HepG2 (cell line): ENCODE results near the gene TLR5. TPM values are rescaled to one million over a fixed set of nuclear protein-coding genes. Genes with fewer than 3 reads are reported as not detected.

ENCODE experiments used
- CBFB ChIP-seq: sonication (generic); formaldehyde crosslinking; IDR thresholded peaks from 2 replicates; pipeline ENCODE4 v1.4.0; 2020; ENCODE audit warnings: missing genetic modification reagents
- CBX1 ChIP-seq: IDR thresholded peaks from one replicate; pipeline ENCODE4 v1.6.1; 2016; ENCODE audit warnings: antibody characterized with exemption, low read depth
- CBX5 ChIP-seq: sonication (generic); formaldehyde crosslinking; IDR thresholded peaks from 2 replicates; pipeline ENCODE4 v1.4.0; 2020; ENCODE audit warnings: missing genetic modification reagents, borderline replicate concordance
- DMAP1 ChIP-seq: IDR thresholded peaks from 2 replicates; pipeline ENCODE4 v1.6.1; 2016
- E2F5 ChIP-seq: sonication (generic); formaldehyde crosslinking; conservative IDR thresholded peaks from 2 replicates; pipeline ENCODE4 v1.4.0; 2020; ENCODE audit warnings: missing genetic modification reagents
- FOXC1 ChIP-seq: sonication (generic); formaldehyde crosslinking; IDR thresholded peaks from 2 replicates; pipeline ENCODE4 v1.8.0; 2022; ENCODE audit warnings: mild to moderate bottlenecking, missing genetic modification reagents, borderline replicate concordance
- HMG20A ChIP-seq: IDR thresholded peaks from 2 replicates; pipeline ENCODE4 v1.6.1; 2016; ENCODE audit warnings: borderline replicate concordance
- KDM5A ChIP-seq: fragments of 200-600 bp; sonication (generic); IDR thresholded peaks from 2 replicates; pipeline ENCODE4 v1.7.0; 2018; ENCODE audit warnings: antibody characterized with exemption, mild to moderate bottlenecking, low read length, borderline replicate concordance
- NFKBIZ ChIP-seq: IDR thresholded peaks from 2 replicates; pipeline ENCODE4 v1.6.1; 2018; ENCODE audit warnings: missing genetic modification reagents, missing compliant biosample characterization
- PHB2 ChIP-seq: fragments of 450-650 bp; IDR thresholded peaks from 2 replicates; pipeline ENCODE4 v1.6.1; 2018; ENCODE audit not compliant: partially characterized antibody
- ZFAT ChIP-seq: sonication (generic); formaldehyde crosslinking; conservative IDR thresholded peaks from 2 replicates; pipeline ENCODE4 v1.8.1; 2023; ENCODE audit warnings: missing genetic modification reagents, inconsistent platforms
- ZGPAT ChIP-seq: IDR thresholded peaks from 2 replicates; pipeline ENCODE4 v1.6.1; 2016; ENCODE audit warnings: mild to moderate bottlenecking
- ZNF256 ChIP-seq: sonication (generic); formaldehyde crosslinking; conservative IDR thresholded peaks from 2 replicates; pipeline ENCODE4 v1.4.0; 2020; ENCODE audit warnings: missing genetic modification reagents
- ZNF263 ChIP-seq: sonication (generic); formaldehyde crosslinking; IDR thresholded peaks from 2 replicates; pipeline ENCODE4 v1.4.0; 2020; ENCODE audit warnings: missing genetic modification reagents
- ZNF292 ChIP-seq: sonication (generic); formaldehyde crosslinking; IDR thresholded peaks from 2 replicates; pipeline ENCODE4 v1.8.1; 2022; ENCODE audit warnings: mild to moderate bottlenecking, low read depth, missing genetic modification reagents, borderline replicate concordance
- ZNF3 ChIP-seq: IDR thresholded peaks from 2 replicates; pipeline ENCODE4 v1.7.0; 2017; ENCODE audit warnings: inconsistent platforms
- ZNF431 ChIP-seq: sonication (generic); formaldehyde crosslinking; IDR thresholded peaks from 2 replicates; pipeline ENCODE4 v1.9.0; 2022; ENCODE audit warnings: missing genetic modification reagents, low read depth, mild to moderate bottlenecking, borderline replicate concordance
- ZNF550 ChIP-seq: sonication (generic); formaldehyde crosslinking; IDR thresholded peaks from 2 replicates; pipeline ENCODE4 v1.4.0; 2020; ENCODE audit warnings: mild to moderate bottlenecking, missing genetic modification reagents, borderline replicate concordance
- ZNF552 ChIP-seq: sonication (generic); formaldehyde crosslinking; IDR thresholded peaks from 2 replicates; pipeline ENCODE4 v1.9.0; 2022; ENCODE audit warnings: missing genetic modification reagents, mild to moderate bottlenecking, borderline replicate concordance
- ZNF614 ChIP-seq: IDR thresholded peaks from 2 replicates; pipeline ENCODE4 v1.6.1; 2018; ENCODE audit warnings: missing biosample characterization, missing genetic modification reagents, inconsistent platforms, borderline replicate concordance
- ZNF776 ChIP-seq: sonication (generic); formaldehyde crosslinking; IDR thresholded peaks from 2 replicates; pipeline ENCODE4 v1.4.0; 2020; ENCODE audit warnings: mild to moderate bottlenecking, missing genetic modification reagents
- polyA plus RNA-seq, 8 experiments: library from polyadenylated mRNA; depleted of rRNA in 3 of 8; stranded (reverse) in 7 of 8; unstranded in 1 of 8; fragments of >200 nt; fragmentation: Illumina TruSeq in 4 of 8; extraction: Trizol in 4 of 8; gene quantifications; 2 replicates each; pipeline versions ENCODE4 v1.2.1 to v1.2.3, GENCODE V29; 2011 to 2016; ENCODE audit warnings: low read depth in 4 of 8, missing spikeins in 1 of 8, mixed read lengths in 1 of 8; ENCODE audit not compliant: insufficient read depth in 1 of 8
- total RNA-seq, 5 experiments: library from RNA; depleted of rRNA; stranded (reverse); fragments of >200 nt; fragmentation: Illumina TruSeq; extraction: Trizol; gene quantifications; 2 replicates each; pipeline ENCODE4 v1.2.3, GENCODE V29; 2016; ENCODE audit warnings: low read depth in 1 of 5
- TF ChIP-seq, protein P1 (sequence below): sonication (generic); formaldehyde crosslinking; IDR thresholded peaks from 2 replicates; pipeline ENCODE4 v1.4.0; 2020; ENCODE audit warnings: mild to moderate bottlenecking, missing genetic modification reagents, borderline replicate concordance
- TF ChIP-seq, protein P2 (sequence below): sonication (generic); formaldehyde crosslinking; IDR thresholded peaks from 2 replicates; pipeline ENCODE4 v1.4.0; 2020; ENCODE audit warnings: mild to moderate bottlenecking, missing genetic modification reagents
- TF ChIP-seq, protein P3 (sequence below): sonication (generic); formaldehyde crosslinking; IDR thresholded peaks from 2 replicates; pipeline ENCODE4 v1.5.0; 2020; ENCODE audit warnings: mild to moderate bottlenecking, missing genetic modification reagents

The TLR5 gene
- total and polyA plus RNA-seq, 2 of the 13 experiments (the other 11 are each of a cell fraction or from before 2014, with no cell fraction given) = not detected

- no peak for TF ChIP-seq E2F5
- no peak for TF ChIP-seq HMG20A
- TF ChIP-seq, protein P1, sequence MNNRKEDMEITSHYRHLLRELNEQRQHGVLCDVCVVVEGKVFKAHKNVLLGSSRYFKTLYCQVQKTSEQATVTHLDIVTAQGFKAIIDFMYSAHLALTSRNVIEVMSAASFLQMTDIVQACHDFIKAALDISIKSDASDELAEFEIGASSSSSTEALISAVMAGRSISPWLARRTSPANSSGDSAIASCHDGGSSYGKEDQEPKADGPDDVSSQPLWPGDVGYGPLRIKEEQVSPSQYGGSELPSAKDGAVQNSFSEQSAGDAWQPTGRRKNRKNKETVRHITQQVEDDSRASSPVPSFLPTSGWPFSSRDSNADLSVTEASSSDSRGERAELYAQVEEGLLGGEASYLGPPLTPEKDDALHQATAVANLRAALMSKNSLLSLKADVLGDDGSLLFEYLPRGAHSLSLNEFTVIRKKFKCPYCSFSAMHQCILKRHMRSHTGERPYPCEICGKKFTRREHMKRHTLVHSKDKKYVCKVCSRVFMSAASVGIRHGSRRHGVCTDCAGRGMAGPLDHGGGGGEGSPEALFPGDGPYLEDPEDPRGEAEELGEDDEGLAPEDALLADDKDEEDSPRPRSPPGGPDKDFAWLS (CRISPR knock-in tag) = no peak
- TF ChIP-seq ZNF431 (CRISPR knock-in tag) = no peak
- TF ChIP-seq ZNF256 (CRISPR knock-in tag) = no peak; the same call in 1 of the 2 replicates
- TF ChIP-seq ZNF263 (CRISPR knock-in tag) = no peak
- TF ChIP-seq CBX5 (CRISPR knock-in tag) = peak; percentile 47; the same call in 1 of the 2 replicates
- TF ChIP-seq NFKBIZ (CRISPR knock-in tag) = no peak
- TF ChIP-seq ZNF292 (CRISPR knock-in tag) = 0 out of 2 replicates have a peak, but pooled peaks have one; percentile 31
- no peak for TF ChIP-seq ZNF3
- no peak for TF ChIP-seq ZNF550 (CRISPR knock-in tag)
- peak; percentile 48; the same call in 1 of the 2 replicates for TF ChIP-seq FOXC1
- no peak for TF ChIP-seq CBX1
- peak; percentile 43; the same call in 1 of the 2 replicates for TF ChIP-seq CBFB (CRISPR knock-in tag)
- no peak for TF ChIP-seq PHB2
- peak; percentile 24; the same call in 1 of the 2 replicates for TF ChIP-seq ZNF614
- TF ChIP-seq ZNF552 (CRISPR knock-in tag) = no peak
- TF ChIP-seq, protein P2, sequence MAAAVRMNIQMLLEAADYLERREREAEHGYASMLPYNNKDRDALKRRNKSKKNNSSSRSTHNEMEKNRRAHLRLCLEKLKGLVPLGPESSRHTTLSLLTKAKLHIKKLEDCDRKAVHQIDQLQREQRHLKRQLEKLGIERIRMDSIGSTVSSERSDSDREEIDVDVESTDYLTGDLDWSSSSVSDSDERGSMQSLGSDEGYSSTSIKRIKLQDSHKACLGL (CRISPR knock-in tag) = peak; percentile 50; the same call in 1 of the 2 replicates
- TF ChIP-seq ZFAT (CRISPR knock-in tag) = no peak
- TF ChIP-seq DMAP1 = no peak
- no peak for TF ChIP-seq ZGPAT (CRISPR knock-in tag)
- TF ChIP-seq, protein P3, sequence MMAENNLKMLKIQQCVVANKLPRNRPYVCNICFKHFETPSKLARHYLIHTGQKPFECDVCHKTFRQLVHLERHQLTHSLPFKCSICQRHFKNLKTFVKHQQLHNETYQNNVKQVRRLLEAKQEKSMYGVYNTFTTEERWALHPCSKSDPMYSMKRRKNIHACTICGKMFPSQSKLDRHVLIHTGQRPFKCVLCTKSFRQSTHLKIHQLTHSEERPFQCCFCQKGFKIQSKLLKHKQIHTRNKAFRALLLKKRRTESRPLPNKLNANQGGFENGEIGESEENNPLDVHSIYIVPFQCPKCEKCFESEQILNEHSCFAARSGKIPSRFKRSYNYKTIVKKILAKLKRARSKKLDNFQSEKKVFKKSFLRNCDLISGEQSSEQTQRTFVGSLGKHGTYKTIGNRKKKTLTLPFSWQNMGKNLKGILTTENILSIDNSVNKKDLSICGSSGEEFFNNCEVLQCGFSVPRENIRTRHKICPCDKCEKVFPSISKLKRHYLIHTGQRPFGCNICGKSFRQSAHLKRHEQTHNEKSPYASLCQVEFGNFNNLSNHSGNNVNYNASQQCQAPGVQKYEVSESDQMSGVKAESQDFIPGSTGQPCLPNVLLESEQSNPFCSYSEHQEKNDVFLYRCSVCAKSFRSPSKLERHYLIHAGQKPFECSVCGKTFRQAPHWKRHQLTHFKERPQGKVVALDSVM = no peak
- no peak for TF ChIP-seq KDM5A
- TF ChIP-seq ZNF776 (CRISPR knock-in tag) = no peak
Measured at GRCh38 chr1:223081181-223081994, 61.7 kb downstream of the TLR5 start (continued).
